HL-60 (cell line): ENCODE data around the gene TRAPPC12.

Source experiments
- CTCF ChIP-seq: IDR thresholded peaks from one replicate; pipeline ENCODE4 v1.5.1; 2011; ENCODE audit warnings: low read length, control low read depth, inconsistent platforms; ENCODE audit not compliant: insufficient read depth
- GABPA ChIP-seq: IDR thresholded peaks from 2 replicates; pipeline ENCODE4 v1.6.1; 2012; ENCODE audit warnings: low read depth
- POLR2AphosphoS5 ChIP-seq: IDR thresholded peaks from 2 replicates; pipeline ENCODE4 v1.6.1; 2012; ENCODE audit warnings: low read depth

DNA sequence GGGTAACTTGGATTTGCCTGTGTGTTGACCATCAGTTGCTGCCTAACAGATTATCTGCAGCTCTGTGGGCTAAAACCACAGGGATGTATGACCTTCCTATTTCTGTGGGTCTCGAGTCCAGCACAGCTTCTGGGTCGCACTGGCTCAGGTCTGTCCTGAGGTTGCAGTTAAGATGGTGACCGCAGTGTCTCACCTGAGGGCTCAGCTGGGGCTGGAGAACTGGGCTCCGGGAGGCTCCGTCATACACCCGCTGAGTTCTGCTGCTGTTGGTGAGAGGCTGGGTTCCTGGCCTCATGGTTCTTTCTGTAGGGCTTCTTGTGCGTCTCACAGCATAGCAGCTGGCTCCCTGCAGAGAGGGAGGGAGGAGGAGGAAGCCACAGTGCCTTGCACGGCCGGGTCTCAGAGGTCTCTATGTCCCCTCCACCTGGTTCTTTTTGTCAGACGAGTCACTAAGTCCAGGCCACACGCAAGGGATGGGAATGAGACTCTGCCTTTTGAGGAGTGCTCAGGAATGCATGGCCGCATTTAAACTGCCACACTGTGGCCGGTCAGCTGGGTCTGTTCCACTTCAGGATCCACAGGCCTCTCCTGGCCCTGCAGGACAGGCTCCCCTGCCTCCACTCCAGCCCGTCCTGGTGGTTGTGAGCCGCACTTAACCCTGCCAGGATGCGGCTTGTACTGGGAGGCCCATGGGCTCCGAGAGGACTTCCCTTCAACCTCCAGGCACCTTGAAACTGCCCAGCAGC lies 72.6 kb downstream of the TRAPPC12 start:
- TF ChIP-seq POLR2AphosphoS5 = no peak
- no peak for TF ChIP-seq CTCF
- no peak for TF ChIP-seq GABPA
